ENCODE measurements around the gene PPA1. TPM values are rescaled to one million over a fixed set of nuclear protein-coding genes. Genes with fewer than 3 reads are reported as not detected.
"Not testable (repeated sequence)": the region's sequence is repeated elsewhere in the genome, so short reads cannot be mapped to it uniquely, and the experiment has no call there.

PPA1 gene
- total and polyA plus RNA-seq, 12 donors, result 96.9 to 600 (median 162) TPM

DNA sequence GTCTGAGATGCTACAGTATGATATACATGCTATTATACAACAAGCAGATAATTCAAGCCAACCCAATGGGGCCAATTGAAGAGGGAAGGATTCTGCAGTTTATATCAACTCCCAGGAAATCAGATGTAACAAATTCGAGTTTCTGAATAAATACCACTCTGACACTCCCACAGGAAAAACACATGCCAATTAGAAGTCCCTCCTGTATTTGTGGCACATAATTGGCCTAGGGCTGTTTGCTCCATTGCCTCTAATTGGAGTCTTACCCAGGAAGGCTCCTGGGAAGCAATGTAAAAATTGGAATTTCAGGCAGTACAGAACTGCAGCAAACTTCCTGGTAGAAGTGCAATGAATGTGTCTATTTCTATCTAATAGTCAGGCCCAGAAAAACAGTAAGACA is 4.7 kb downstream of the PPA1 start:
- no peaks in the 10 kb centered on the region for H3K9me3 ChIP-seq (replicated peaks in 1 of 3)
- no peak for DNase-seq
- H3K4me1 ChIP-seq (replicated peaks in 1 of 2), result peaks cover 5 to 44% of the 10 kb centered on the region in 2 donors
- H3K27ac ChIP-seq, result peak overlapping the region in 3 of 5 donors; percentile 19 to 56 (median 33)
- H3K4me3 ChIP-seq, result no peak overlapping the region
- intact Hi-C loops (cut with DNase I), result loop anchor here in 1 of 2 donors (10.0 kb wide), 1 partner anchor 46 kb away; no protein-coding TSS in a partner anchor
- peaks cover 0 to 3% of the 10 kb centered on the region in 2 donors for H3K36me3 ChIP-seq (replicated peaks in 1 of 2)
- TF ChIP-seq POLR2A (IDR thresholded peaks at IDR 0.05), result no peak
- TF ChIP-seq, protein P1, sequence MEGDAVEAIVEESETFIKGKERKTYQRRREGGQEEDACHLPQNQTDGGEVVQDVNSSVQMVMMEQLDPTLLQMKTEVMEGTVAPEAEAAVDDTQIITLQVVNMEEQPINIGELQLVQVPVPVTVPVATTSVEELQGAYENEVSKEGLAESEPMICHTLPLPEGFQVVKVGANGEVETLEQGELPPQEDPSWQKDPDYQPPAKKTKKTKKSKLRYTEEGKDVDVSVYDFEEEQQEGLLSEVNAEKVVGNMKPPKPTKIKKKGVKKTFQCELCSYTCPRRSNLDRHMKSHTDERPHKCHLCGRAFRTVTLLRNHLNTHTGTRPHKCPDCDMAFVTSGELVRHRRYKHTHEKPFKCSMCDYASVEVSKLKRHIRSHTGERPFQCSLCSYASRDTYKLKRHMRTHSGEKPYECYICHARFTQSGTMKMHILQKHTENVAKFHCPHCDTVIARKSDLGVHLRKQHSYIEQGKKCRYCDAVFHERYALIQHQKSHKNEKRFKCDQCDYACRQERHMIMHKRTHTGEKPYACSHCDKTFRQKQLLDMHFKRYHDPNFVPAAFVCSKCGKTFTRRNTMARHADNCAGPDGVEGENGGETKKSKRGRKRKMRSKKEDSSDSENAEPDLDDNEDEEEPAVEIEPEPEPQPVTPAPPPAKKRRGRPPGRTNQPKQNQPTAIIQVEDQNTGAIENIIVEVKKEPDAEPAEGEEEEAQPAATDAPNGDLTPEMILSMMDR (IDR thresholded peaks at IDR 0.05), result no peak
- WGBS, 4 donors, result 33 to 60% (median 49%) methylated on average over 1 of the region's 1 CpG
- H3K27me3 ChIP-seq, result no peaks in the 10 kb centered on the region

DNA sequence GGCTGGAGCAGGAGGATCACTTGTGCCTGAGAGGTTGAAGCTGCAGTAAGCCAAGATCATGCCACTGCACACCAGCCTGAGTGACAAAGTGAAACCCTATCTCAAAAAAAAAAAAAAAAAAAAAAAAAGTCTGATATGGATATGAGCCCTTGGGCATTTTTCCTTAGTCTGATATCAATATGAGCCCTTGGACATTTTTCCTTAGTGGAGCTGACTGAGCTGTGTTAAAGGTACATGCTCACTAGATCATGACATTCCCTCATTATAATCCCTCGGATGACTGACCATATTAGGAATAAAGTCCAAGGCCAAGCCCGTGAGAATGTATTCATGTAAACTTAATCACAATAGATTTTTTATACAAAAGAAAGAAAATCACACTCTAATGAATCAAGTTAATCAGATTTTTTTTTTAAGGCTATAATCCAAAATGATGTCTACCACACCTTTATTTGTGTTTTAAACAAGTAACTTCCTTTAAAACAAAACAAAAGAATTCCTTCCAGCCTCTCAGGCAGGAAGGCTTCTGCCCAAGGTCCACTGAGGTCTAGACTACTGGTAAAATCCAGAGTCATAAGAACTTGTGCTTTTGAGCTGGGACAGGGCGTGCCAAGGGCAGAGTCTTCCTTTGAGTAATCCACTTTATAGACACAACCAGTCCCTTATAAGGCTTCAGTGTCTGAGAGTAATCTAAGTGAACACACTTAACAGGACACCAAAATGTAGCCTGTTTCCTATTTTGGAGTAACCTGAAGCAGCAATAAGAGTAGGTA is 5.5 kb downstream of the PPA1 start:
- intact Hi-C loops (cut with DNase I), result loop anchor here in 1 of 2 donors (10.0 kb wide), 1 partner anchor 47 kb away; no protein-coding TSS in a partner anchor
- H3K4me1 ChIP-seq (replicated peaks in 1 of 2), result peaks cover 5 to 44% of the 10 kb centered on the region in 2 donors
- H3K9me3 ChIP-seq (replicated peaks in 1 of 3), result no peaks in the 10 kb centered on the region
- H3K27ac ChIP-seq, result peak overlapping the region in 3 of 5 donors; percentile 19 to 56 (median 33)
- TF ChIP-seq POLR2A (IDR thresholded peaks at IDR 0.05), result no peak
- TF ChIP-seq, protein P1 (IDR thresholded peaks at IDR 0.05), result no peak
- peak in 2 of 7 donors; percentile 46 to 48 for DNase-seq
- H3K4me3 ChIP-seq, result no peak overlapping the region
- 32 to 52% (median 46%) methylated on average over 3 of the region's 3 CpGs for WGBS, 4 donors
- no peaks in the 10 kb centered on the region for H3K27me3 ChIP-seq
- H3K36me3 ChIP-seq (replicated peaks in 1 of 2), result peaks cover 0 to 3% of the 10 kb centered on the region in 2 donors

DNA sequence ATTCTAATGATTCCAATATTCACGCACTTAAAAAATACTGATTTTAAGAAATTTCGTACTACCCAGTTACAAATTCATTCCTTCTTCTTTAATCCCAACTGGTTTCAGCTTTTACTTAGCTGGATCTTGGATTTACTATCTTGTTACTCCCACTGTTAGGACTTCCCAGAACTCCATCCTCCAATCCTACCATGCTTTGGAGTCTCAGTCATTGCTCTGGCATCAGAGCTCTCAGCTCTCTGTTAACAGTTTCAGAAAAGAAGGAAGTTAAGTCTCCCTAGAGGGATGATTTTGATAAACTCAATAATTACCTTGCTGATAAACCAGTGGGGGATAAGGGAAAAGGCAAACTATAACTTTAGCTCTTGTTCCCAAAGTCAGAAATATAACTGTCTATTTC is 9.5 kb downstream of the PPA1 start:
- Histone ChIP-seq H3K27me3 (no peaks in the 10 kb centered on the region), H3K27ac (no peak overlapping the region), H3K4me3 (no peak overlapping the region), H3K9me3 (replicated peaks in 1 of 3) (no peaks in the 10 kb centered on the region), H3K4me1 (replicated peaks in 1 of 2) (peaks cover 5 to 30% of the 10 kb centered on the region in 2 donors), H3K36me3 (replicated peaks in 1 of 2) (no peaks in the 10 kb centered on the region)
- no peak for DNase-seq
- 95 to 96% (median 96%) methylated on average over 2 of the region's 2 CpGs for WGBS, 4 donors
- TF ChIP-seq, protein P1 (IDR thresholded peaks at IDR 0.05), result no peak
- TF ChIP-seq POLR2A (IDR thresholded peaks at IDR 0.05), result no peak
- intact Hi-C loops (cut with DNase I), result loop anchor here in 1 of 2 donors (5.0 to 10.0 kb wide), 2 partner anchors 51 to 139 kb away; no protein-coding TSS in a partner anchor

DNA sequence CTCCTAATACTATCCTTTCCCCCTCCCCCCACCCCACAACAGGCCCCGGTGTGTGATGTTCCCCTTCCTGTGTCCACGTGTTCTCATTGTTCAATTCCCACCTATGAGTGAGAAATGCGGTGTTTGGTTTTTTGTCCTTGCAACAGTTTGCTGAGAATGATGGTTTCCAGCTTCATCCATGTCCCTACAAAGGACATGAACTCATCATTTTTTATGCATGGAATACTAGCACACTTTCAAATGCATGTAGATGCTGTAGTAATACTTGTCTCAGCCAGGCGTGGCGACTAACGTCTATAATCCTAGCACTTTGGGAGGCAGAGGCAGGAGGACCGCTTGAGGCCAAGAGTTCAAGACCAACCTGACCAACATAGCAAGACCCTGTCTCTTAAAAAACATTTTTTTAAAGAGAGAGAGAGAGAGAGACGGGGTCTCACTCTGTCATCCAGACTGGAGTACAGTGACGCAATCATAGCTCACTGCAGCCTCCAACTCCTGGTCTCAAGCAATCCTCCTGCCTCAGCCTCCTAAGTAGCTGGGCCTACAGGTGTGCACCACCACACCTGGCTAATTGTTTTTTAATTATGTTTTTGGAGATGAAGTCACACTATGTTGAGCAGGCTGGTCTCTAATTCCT is 10.3 kb downstream of the PPA1 start:
- H3K4me1 ChIP-seq (replicated peaks in 1 of 2), result peaks cover 2 to 22% of the 10 kb centered on the region in 2 donors
- intact Hi-C loops (cut with DNase I), result loop anchor here in 1 of 2 donors (5.0 to 10.0 kb wide), 2 partner anchors 52 to 139 kb away; no protein-coding TSS in a partner anchor
- WGBS, 4 donors, result 80 to 88% (median 84%) methylated on average over 9 of the region's 9 CpGs
- H3K27ac ChIP-seq; DNase-seq; H3K9me3 ChIP-seq (replicated peaks in 1 of 3); H3K36me3 ChIP-seq (replicated peaks in 1 of 2); H3K27me3 ChIP-seq; H3K4me3 ChIP-seq: not testable (repeated sequence)
